GM21367 (cell line): ENCODE data around the gene LAPTM5.
"Not testable (repeated sequence)": the region's sequence is repeated elsewhere in the genome, so short reads cannot be mapped to it uniquely, and the experiment has no call there.

ENCODE experiments used
- ATAC-seq: cut with Tn5 transposase; IDR thresholded peaks from one replicate; pipeline ENCODE4 v1.9.1; 2021; ENCODE audit not compliant: unreplicated experiment

Gene LAPTM5

DNA sequence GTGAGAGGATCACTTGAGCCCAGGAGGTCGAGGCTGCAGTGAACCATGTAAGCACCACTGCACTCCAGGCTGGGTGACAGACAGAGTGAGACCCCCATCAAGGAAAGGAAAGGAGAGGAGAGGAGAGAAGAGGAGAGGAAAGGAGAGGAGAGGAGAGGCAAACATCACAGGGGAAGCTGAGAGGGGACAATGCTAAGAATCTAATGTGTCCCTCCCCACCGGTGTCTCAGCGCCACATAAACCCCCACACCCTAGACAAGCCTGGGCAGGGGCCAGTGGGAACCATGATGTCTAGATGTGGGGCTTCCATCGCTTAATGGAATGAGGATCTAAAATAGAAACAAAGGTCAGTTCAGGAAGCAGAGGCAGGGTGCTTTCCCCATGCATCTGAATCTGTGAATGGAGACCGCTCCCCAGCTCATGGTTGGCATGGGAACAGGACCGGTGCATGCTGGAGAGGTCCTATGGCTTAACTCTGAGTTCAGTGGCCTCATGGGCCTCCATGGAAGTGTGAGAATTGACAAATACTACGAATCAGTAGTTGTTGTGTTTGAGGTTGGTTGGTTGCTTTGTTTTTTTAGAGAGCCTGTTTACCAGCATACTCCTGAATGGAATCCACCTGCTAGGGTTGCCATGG, 16.3 kb upstream of the LAPTM5 start:
- ATAC-seq: no peak

DNA sequence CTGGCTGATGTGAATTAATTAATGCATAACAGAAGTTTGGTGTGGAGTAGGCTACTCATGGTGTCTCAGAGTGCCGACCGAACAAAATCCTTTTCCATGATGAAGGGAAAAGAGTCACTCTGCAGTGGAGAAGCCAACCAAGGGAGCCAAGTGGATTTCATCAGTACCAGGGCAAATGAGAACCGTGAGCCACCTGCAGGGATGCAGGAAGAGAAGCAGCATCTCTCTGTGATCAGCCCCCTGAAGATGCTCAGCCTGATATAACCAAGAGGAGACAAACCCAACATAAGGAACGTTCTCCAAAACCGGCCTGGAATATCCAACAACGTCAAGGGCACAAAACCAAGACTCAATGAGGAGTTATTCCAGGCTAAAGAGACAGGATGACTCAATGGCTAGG, 13.4 kb upstream of the LAPTM5 start:
- no peak for ATAC-seq

- ATAC-seq: no peak
These were observed 12.6 kb upstream of the LAPTM5 start for GRCh38 chr1:30770150-30770549.

GRCh38 chr1:30768830-30769718, 11.5 kb upstream of the LAPTM5 start:
- no peak for ATAC-seq

GRCh38 chr1:30768159-30768829, 10.7 kb upstream of the LAPTM5 start:
- no peak for ATAC-seq

DNA sequence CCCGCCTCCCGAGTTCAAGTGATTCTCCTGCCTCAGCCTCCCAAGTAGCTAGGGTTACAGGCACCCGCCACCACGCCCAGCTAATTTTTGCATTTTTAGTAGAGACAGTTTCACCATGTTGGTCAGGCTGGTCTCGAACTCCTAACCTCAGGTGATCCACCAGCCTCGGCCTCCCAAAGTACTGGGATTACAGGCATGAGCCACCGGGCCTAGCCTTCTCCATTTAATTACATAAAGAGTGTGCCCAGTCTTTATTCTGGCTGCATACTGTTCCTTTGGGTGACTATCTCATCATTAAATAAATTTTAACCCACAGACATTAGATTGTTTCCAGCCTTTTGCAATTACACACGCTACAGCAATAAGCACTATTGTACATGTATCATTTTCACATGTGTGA, 9.4 kb upstream of the LAPTM5 start:
- ATAC-seq: not testable (repeated sequence)

DNA sequence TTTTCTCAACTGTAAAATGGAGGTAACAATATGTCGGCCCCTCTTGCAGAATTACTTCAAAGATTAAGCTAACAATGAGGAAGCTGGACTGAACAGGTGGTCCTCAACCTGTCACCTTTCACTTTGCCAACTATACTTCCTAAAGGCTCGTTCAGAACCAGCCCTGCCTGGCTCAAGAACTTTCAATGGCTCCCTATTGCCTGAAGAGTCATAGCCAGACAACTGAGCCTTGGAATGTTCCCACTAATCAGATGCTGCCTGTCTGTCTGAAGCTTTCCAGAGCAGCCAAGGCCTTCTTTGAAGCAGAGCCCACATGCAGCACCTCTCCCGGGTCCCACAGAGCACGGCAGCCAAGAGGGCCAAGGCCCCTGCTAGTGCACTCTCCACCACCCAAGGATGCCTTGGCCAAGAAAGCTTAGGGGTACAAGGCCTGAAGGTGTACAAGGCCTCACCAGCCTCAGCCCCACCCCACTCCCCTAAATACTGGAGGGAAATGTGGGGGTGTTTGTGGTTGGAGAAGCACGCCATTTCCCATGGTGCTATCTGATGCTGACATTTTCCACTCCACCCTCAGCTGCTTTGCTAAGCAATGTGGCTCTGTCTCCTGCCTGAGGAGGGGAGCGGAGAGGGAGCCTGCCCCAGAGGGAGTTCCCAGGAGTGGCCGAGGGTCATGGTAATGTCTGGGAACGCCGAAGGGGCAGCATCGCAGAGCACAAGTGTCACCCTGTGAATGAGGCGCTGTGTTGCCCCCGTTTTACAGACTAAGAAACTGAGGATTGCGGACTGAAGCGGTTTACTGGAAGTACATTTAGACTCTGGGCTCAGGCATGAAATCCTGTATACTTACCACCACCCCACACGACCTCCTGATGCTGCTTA, 8.2 kb upstream of the LAPTM5 start:
- ATAC-seq: no peak

DNA sequence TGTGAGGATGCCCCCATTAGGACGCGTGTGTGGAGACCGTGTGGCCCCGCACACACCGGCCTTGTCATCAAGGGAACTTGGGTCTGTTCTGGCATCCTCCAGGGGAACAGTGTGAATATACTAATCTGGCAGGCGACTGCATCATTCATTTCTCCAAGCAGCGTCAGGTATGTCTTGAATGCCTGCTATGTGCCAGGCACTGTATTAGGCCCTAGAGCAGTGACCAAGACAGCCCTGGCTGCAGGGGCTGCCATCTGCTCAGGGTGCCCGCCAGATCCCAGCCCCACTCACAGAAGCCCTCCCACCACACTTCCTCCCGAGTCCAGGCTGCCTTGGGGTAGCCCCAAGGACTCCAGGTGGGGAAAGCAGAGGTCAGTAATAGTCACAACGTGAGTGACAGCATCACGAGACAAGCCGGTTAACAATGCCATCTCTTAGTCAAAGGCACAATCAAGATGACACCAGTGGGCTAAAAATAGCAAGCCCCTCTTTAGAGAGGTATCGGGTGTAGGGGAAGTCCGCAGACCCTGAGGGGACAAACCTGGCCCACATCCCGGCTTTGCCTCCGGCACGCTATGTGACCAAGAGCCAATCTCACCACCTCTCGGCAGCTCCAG, 7.5 kb upstream of the LAPTM5 start:
- ATAC-seq: no peak

- ATAC-seq: no peak
These were observed 6.8 kb upstream of the LAPTM5 start for GRCh38 chr1:30764396-30764795.

DNA sequence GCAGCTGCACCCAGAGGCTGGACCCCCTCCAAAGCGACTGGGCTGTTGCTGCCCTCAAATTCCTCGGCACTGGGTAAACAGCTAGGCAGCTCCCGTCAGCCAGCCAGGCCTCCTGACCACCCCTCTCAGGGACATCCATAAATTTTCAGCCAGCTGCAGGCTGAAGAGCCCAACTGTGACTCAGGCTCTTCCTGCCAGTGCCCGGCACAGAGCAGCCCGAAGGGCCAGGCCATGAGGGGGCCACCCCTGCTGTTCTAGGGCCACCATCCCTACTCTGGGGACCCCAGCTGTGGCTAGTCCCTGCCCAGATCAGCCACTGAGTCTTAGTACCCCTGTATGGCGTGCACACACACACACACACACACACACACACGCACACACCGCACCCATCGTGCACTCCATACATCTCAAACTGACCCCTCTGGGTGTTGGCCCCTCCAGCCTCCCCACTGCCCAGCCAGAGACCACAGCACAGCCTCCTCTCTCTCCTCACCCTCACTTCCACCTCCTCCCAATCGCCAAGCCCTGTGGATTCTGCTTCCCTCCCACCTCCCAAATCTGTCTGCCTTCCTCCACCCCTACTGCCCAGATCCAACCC, 6.2 kb upstream of the LAPTM5 start:
- no peak for ATAC-seq

DNA sequence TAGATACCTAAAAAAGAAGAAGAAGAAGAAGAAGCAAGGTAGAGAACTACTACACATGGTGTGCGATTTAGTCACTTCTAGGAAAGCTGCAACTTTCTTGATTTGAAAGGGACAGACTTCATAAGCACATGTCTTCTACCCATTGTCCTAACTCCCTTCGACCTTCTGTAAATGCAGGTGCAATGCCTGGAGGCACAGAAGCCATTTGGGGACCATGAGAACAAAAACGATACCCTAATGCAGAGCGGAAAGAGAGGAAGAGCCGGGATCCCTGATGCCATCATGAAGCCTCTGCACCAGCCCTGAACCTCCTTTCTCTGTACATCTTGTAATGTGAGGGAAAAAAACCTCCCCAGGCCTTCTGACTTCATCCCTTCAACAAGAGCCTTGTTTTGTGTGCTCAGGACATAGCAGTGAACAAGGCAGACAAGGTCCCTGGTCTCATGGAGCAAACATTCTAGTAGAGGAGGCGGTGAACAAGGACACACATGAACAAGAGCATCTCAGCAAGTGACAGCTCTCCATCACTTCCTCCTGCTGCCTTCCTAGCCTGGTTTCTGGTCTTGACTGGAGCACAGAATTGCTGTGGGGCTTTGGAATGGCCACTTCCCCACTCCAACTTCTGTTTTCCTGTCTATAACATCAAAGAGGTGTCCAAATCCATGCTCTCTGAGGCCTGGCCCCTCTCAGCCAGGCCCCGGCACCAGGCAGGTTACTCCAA, 5.5 kb upstream of the LAPTM5 start:
- ATAC-seq: no peak

DNA sequence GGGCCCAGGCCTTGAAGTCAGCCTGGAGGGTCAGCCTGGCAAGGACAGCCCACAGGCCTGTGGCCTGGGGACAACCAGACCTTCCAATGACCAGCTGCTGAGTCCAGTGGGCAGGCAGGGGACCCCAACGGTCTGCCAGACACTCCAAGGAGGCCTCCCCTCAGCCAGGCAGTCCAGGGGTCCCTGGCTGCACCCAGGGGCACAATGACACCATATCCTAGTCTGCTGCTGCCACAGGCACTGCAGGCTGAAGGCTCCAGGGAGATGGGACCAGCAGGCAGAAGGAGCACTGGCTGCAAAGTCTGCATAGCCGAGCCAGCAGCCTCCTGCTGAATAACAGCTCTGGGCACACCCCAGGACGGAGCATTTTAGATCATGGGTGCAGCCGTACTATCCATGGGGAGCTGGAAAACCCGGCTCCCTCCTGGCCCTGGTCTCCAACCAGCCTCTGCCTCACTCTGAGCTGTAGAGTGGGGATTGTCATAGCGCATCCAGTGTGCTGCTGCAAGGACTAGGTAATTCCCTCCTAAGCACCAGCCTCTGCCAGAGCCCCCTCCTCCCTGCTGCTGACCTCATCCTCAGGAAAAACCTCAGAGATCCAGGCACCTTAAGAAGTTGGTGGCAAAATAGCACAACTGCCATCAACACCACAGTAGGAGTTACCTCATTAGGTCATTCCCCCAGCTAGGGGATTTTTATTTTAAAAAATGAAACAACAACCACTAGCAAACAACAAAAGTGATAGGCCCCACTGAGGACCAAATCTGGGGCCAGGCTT, 4.8 kb upstream of the LAPTM5 start:
- no peak for ATAC-seq

DNA sequence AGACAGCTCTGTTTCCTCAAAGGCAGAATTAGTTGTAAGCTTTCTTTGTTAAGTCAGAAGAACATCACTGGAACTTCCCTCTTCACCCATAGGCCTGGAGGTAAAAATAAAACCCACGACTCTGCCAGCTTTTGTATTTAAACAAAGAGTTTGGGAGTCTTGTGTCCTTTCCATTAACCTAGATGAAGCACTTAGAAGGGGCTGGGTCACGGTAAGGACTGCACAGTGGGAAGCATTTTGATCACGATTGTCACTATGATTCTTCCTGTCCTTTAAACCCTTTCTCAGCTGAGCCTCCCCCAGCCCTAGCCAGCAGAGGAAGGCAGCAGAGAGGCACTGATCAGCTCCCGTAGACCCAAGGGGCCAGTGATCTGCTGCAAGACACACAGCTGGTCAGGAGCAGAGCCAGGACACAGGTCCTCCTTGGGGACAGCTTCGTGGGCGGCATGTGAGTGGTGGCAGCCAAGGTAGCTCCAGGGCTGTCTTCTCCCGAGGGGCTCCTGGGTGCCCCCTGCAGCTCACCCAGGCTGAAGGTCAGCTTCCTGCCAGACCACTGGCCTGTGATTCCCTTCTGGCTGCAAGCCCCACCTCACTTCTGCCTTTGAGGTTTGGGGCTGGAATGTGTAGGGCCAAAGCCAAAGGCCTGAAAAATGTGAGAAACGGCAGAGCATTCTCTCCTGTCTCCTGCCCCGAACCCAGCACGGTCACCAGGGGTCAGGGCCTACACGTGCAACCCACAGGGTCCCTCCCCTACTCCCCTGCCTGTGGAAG, 4.0 kb upstream of the LAPTM5 start:
- ATAC-seq: no peak

- ATAC-seq: no peak
These were observed 3.2 kb upstream of the LAPTM5 start for GRCh38 chr1:30760596-30761324.

DNA sequence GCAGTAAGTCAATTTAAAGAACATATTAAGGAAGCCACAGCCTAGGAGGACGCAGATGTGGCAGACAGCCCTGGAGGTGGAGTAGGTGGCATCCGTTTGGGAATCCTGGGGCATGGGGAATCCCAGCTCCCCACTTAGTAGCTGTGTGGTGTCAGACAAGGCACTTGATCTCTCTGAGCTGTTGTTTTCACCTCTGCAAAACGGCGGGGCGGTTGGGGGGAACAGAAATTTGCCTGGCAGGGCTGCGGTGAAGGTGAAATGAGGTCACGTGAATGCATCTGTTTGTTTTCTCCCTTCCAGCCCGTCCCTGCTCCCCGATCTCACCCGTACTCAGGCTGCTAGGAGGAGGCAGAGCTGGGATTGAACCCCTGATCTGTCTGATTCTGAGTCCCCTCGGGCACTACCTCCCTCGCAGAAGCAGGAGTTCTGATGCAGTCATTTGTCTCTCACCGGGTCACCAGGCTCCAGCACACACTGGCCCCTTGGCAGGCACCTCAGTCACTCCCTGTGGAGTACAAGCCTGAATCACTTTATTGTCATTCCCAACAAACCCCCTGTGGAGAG, 2.2 kb upstream of the LAPTM5 start:
- no peak for ATAC-seq

DNA sequence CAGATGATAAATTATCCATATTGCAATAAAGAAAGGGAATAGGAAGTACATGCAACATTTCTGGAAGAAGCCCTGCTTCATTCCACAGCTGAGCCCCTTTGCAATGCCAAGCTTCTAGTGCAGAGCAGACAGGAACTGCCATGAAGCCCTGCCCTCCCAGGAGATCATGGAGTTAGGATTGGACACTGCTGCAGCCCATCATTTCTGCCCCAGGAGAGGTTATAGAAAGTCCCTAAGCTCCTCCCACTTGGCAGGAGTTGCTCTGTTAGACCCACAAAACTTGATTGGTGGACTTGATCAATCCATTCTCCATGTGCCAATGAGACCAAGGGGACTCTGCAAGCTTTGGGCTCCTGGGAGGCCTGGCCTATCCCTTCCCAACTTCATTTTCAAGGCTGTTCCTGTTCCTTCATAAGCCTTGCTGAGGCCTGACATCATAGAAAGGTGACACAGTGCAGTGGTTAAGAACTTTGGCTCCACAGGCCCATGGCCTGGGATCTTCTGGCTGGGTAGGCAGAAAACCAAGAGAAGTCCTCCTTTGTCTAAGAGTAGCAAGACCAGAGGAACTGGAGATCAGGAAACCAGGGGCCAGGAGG, 1.3 kb upstream of the LAPTM5 start:
- no peak for ATAC-seq
